Smooth muscle cell (in vitro differentiated cells): Measurements from ENCODE around the gene NLRP12. TPM values are rescaled to one million over a fixed set of nuclear protein-coding genes. Genes with fewer than 3 reads are reported as not detected.

ENCODE experiments used
- DNase-seq: peaks from one replicate; lab custom pipeline; 2025; ENCODE audit not compliant: unreplicated experiment; lab: John Stamatoyannopoulos, UW
- H2AFZ ChIP-seq: fragments of 200-600 bp; sonication (generic); 2 replicates; pipeline ENCODE4 v1.6.0; 2016; ENCODE audit warnings: antibody characterized with exemption, low read depth, mild to moderate bottlenecking
- H3F3A ChIP-seq: fragments of 200-600 bp; sonication (generic); 2 replicates; pipeline ENCODE4 v1.6.0; 2017; ENCODE audit warnings: antibody characterized with exemption, low read depth
- H3K27ac ChIP-seq: fragments of 200-600 bp; sonication (generic); 2 replicates; pipeline ENCODE4 v1.5.1; 2016; ENCODE audit warnings: low read depth, mild to moderate bottlenecking
- H3K27me3 ChIP-seq: fragments of 200-600 bp; sonication (generic); 2 replicates; pipeline ENCODE4 v1.6.1; 2016; ENCODE audit warnings: low read depth, mild to moderate bottlenecking
- H3K36me3 ChIP-seq: fragments of 200-600 bp; sonication (generic); 2 replicates; pipeline ENCODE4 v1.5.1; 2016; ENCODE audit warnings: low read depth
- H3K4me1 ChIP-seq: fragments of 200-600 bp; sonication (generic); 2 replicates; pipeline ENCODE4 v1.5.1; 2016; ENCODE audit warnings: low read depth
- H3K4me2 ChIP-seq: fragments of 200-600 bp; sonication (generic); 2 replicates; pipeline ENCODE4 v1.6.0; 2016; ENCODE audit warnings: mild to moderate bottlenecking
- H3K4me3 ChIP-seq: fragments of 200-600 bp; sonication (generic); 2 replicates; pipeline ENCODE4 v1.5.1; 2016; ENCODE audit warnings: mild to moderate bottlenecking
- H3K79me2 ChIP-seq: fragments of 200-600 bp; sonication (generic); 2 replicates; pipeline ENCODE4 v1.6.0; 2016; ENCODE audit warnings: low read depth, mild to moderate bottlenecking
- H3K9ac ChIP-seq: fragments of 200-600 bp; sonication (generic); 2 replicates; pipeline ENCODE4 v1.6.0; 2016; ENCODE audit warnings: low read depth
- H3K9me3 ChIP-seq: fragments of 200-600 bp; sonication (generic); replicated peaks from 2 replicates; pipeline ENCODE4 v1.5.1; 2016; ENCODE audit warnings: low read depth
- H4K20me1 ChIP-seq: fragments of 200-600 bp; sonication (generic); 2 replicates; pipeline ENCODE4 v1.6.0; 2016; ENCODE audit warnings: low read depth
- CTCF ChIP-seq: fragments of 200-600 bp; sonication (generic); IDR thresholded peaks from 2 replicates; pipeline ENCODE4 v1.5.1; 2017; ENCODE audit warnings: borderline replicate concordance, mild to moderate bottlenecking, antibody characterized with exemption; ENCODE audit not compliant: insufficient read depth, poor library complexity, severe bottlenecking
- WGBS: methylation state at CpG from one replicate; pipeline ENCODE4 v1.1.7; 2016; ENCODE audit warnings: low lambda C conversion rate; 5-methylcytosine and 5-hydroxymethylcytosine counted together
- polyA plus RNA-seq: library from polyadenylated mRNA; unstranded; fragments of >200 nt; fragmentation: Nextera tagmentation; extraction: Ambion mirVana; gene quantifications from 2 replicates; pipeline ENCODE4 v1.2.1, GENCODE V29; 2016
- total RNA-seq: library from RNA; depleted of rRNA; stranded (reverse); fragments of >200 nt; gene quantifications from 2 replicates; pipeline ENCODE4 v1.2.3, GENCODE V29; 2014

NLRP12 gene
- total and polyA plus RNA-seq, 2 experiments from 2014 or later, result 0.04 TPM; not detected in 1

- H3K4me1 ChIP-seq, result no peaks in the 10 kb centered on the region
- H3K9me3 ChIP-seq, result no peaks in the 10 kb centered on the region
- H2AFZ ChIP-seq, result no peak overlapping the region
- no peaks in the 10 kb centered on the region for H3K27me3 ChIP-seq
- H3F3A ChIP-seq, result no peaks in the 10 kb centered on the region
- 83% methylated on average over 7 of the region's 7 CpGs for WGBS
- no peak overlapping the region for H3K4me2 ChIP-seq
- no peak for DNase-seq
- no peaks in the 10 kb centered on the region for H3K36me3 ChIP-seq
- no peak for TF ChIP-seq CTCF
- no peak overlapping the region for H3K27ac ChIP-seq
- no peaks in the 10 kb centered on the region for H4K20me1 ChIP-seq
- H3K79me2 ChIP-seq, result no peaks in the 10 kb centered on the region
- H3K4me3 ChIP-seq, result no peak overlapping the region
- no peak overlapping the region for H3K9ac ChIP-seq
These were observed 11.8 kb downstream of the NLRP12 start for GRCh38 chr19:53812335-53812734.

GRCh38 chr19:53810891-53811290, 13.2 kb downstream of the NLRP12 start:
- whole genome bisulfite sequencing, result 98% methylated on average over 21 of the region's 21 CpGs
- H3K36me3 ChIP-seq, result no peaks in the 10 kb centered on the region

GRCh38 chr19:53810187-53810546, 13.9 kb downstream of the NLRP12 start:
- no peaks in the 10 kb centered on the region for H3K36me3 ChIP-seq
- H3K79me2 ChIP-seq, result no peaks in the 10 kb centered on the region
- no peaks in the 10 kb centered on the region for H3K4me1 ChIP-seq
- no peaks in the 10 kb centered on the region for H3K27me3 ChIP-seq
- no peak overlapping the region for H2AFZ ChIP-seq
- 92% methylated on average over 13 of the region's 13 CpGs for WGBS
- no peak overlapping the region for H3K9ac ChIP-seq
- no peaks in the 10 kb centered on the region for H3F3A ChIP-seq
- no peaks in the 10 kb centered on the region for H4K20me1 ChIP-seq
- H3K9me3 ChIP-seq, result no peaks in the 10 kb centered on the region
- no peak overlapping the region for H3K27ac ChIP-seq
- TF ChIP-seq CTCF, result no peak
- H3K4me3 ChIP-seq, result no peak overlapping the region
- H3K4me2 ChIP-seq, result no peak overlapping the region
- DNase-seq, result no peak

More at GRCh38 chr19:53810891-53811290, 13.2 kb downstream of the NLRP12 start:
- no peak for DNase-seq
- no peak overlapping the region for H3K4me2 ChIP-seq
- H3F3A ChIP-seq, result no peaks in the 10 kb centered on the region
- no peak overlapping the region for H3K9ac ChIP-seq
- no peaks in the 10 kb centered on the region for H3K9me3 ChIP-seq
- no peaks in the 10 kb centered on the region for H3K79me2 ChIP-seq
- no peaks in the 10 kb centered on the region for H3K4me1 ChIP-seq
- no peaks in the 10 kb centered on the region for H3K27me3 ChIP-seq
- H4K20me1 ChIP-seq, result no peaks in the 10 kb centered on the region
- H3K4me3 ChIP-seq, result no peak overlapping the region
- no peak overlapping the region for H2AFZ ChIP-seq
- no peak for TF ChIP-seq CTCF
- no peak overlapping the region for H3K27ac ChIP-seq

GRCh38 chr19:53809518-53810186, 14.5 kb downstream of the NLRP12 start:
- no peak for DNase-seq
- no peak overlapping the region for H3K4me3 ChIP-seq
- H3K9me3 ChIP-seq, result no peaks in the 10 kb centered on the region
- no peaks in the 10 kb centered on the region for H3K4me1 ChIP-seq
- no peaks in the 10 kb centered on the region for H3K27me3 ChIP-seq
- 90% methylated on average over 28 of the region's 28 CpGs for WGBS
- H3K79me2 ChIP-seq, result no peaks in the 10 kb centered on the region
- no peaks in the 10 kb centered on the region for H3F3A ChIP-seq
- H4K20me1 ChIP-seq, result no peaks in the 10 kb centered on the region
- H3K36me3 ChIP-seq, result no peaks in the 10 kb centered on the region
- no peak overlapping the region for H3K27ac ChIP-seq
- TF ChIP-seq CTCF, result peak; percentile 18
- H3K9ac ChIP-seq, result no peak overlapping the region
- H2AFZ ChIP-seq, result no peak overlapping the region
- no peak overlapping the region for H3K4me2 ChIP-seq
